HCT116 (cell line): ENCODE results near the gene CMTM8. TPM values are rescaled to one million over a fixed set of nuclear protein-coding genes. Genes with fewer than 3 reads are reported as not detected.

ENCODE experiments used
- ATAC-seq: fragments of 200-7000 bp; cut with Tn5 transposase; 2 replicates; pipeline ENCODE4 v1.9.1; 2020; ENCODE audit warnings: mild to moderate bottlenecking, moderate library complexity
- BruUV-seq: library from RNA; stranded (reverse); fragments of 400-500 nt; replicated peaks from 2 replicates; lab custom pipeline; 2021; lab: Mats Ljungman, UMichigan
- CTCF ChIA-PET: fragments of 300-600 bp; sonication (Branson Sonifier 250); formaldehyde crosslinking; loops from one replicate; lab custom pipeline; 2021; ENCODE audit warnings: antibody characterized with exemption; lab: Charles Lee
- POLR2A ChIA-PET: fragments of 300-600, 350-600 bp; sonication (Branson Sonifier 250); formaldehyde crosslinking; loops from one replicate; lab custom pipeline; 2021; ENCODE audit warnings: antibody characterized with exemption; lab: Charles Lee
- RAD21 ChIA-PET, 2 experiments: fragments of 300-600 bp; sonication (Branson Sonifier 250); formaldehyde crosslinking; loops; one replicate each; lab custom pipeline; 2023; ENCODE audit warnings: low total read pairs in 2 of 2; ENCODE audit not compliant: uncharacterized antibody in 2 of 2, unreplicated experiment in 2 of 2, low non-redundant PET in 1 of 2; lab: Charles Lee
- DNase-seq: peaks from one replicate; pipeline ENCODE4 v3.0.0-alpha.2; 2010; ENCODE audit warnings: low read depth, low spot score
- H2AFZ ChIP-seq: fragments of 200-600 bp; shearing (Covaris generic), sonication (generic); 2 replicates; pipeline ENCODE4 v1.6.1; 2017; ENCODE audit warnings: low read depth, mixed run types, mixed read lengths, antibody characterized with exemption, low read length; ENCODE audit not compliant: poor library complexity, severe bottlenecking
- H3K27ac ChIP-seq: 2 replicates; pipeline ENCODE4 v1.5.1; 2012; ENCODE audit warnings: low read depth, low read length
- H3K27me3 ChIP-seq: fragments of 200-600 bp; sonication (generic); 2 replicates; pipeline ENCODE4 v1.6.1; 2016; ENCODE audit warnings: mixed run types, low read length, mixed read lengths; ENCODE audit not compliant: insufficient read depth
- H3K36me3 ChIP-seq, 2 experiments: fragments of 200-500 bp in 1 of 2; fragments of 200-600 bp in 1 of 2; sonication (Bioruptor generic) in 1 of 2; sonication (generic) in 1 of 2; 2 replicates each; pipeline versions ENCODE4 v1.5.1 to v1.6.1; 2014 to 2016; ENCODE audit warnings: low read length in 2 of 2, inconsistent platforms in 1 of 2, mixed read lengths in 1 of 2, mixed run types in 1 of 2; ENCODE audit not compliant: insufficient read depth in 2 of 2, control insufficient read depth in 1 of 2
- H3K4me1 ChIP-seq, 2 experiments: fragments of 200-600 bp in 1 of 2; sonication (generic) in 1 of 2; 2 replicates each; pipeline versions ENCODE4 v1.5.1 to v1.6.1; 2012 to 2017; ENCODE audit warnings: low read length in 2 of 2, inconsistent platforms in 1 of 2, mild to moderate bottlenecking in 1 of 2, mixed read lengths in 1 of 2, mixed run types in 1 of 2, moderate library complexity in 1 of 2; ENCODE audit not compliant: insufficient read depth in 2 of 2, control insufficient read depth in 1 of 2
- H3K4me2 ChIP-seq: fragments of 200-600 bp; sonication (generic); 2 replicates; pipeline ENCODE4 v1.6.1; 2017; ENCODE audit warnings: mixed run types, low read length, mixed read lengths
- H3K4me3 ChIP-seq, 2 experiments: fragments of 200-600 bp in 1 of 2; sonication (generic) in 1 of 2; replicated peaks in 1 of 2; 2 replicates each; pipeline ENCODE4 v1.5.1; 2011 to 2016; ENCODE audit warnings: low read length in 2 of 2, control low read depth in 1 of 2, low read depth in 1 of 2, mild to moderate bottlenecking in 1 of 2, mixed read lengths in 1 of 2, mixed run types in 1 of 2
- H3K79me2 ChIP-seq: fragments of 200-600 bp; sonication (generic); 2 replicates; pipeline ENCODE4 v1.6.1; 2017; ENCODE audit warnings: mild to moderate bottlenecking, mixed run types, low read length, moderate library complexity, mixed read lengths; ENCODE audit not compliant: insufficient read depth
- H3K9ac ChIP-seq: fragments of 200-600 bp; sonication (generic); 2 replicates; pipeline ENCODE4 v1.6.1; 2016; ENCODE audit warnings: low read length, mixed read lengths
- H3K9me2 ChIP-seq: fragments of 200-600 bp; sonication (generic), shearing (Covaris generic); 2 replicates; pipeline ENCODE4 v1.6.1; 2017; ENCODE audit warnings: mixed run types, mild to moderate bottlenecking, moderate library complexity; ENCODE audit not compliant: insufficient read depth
- H3K9me3 ChIP-seq, 2 experiments: fragments of 200-500 bp in 1 of 2; fragments of 200-600 bp in 1 of 2; sonication (Bioruptor generic) in 1 of 2; sonication (generic) in 1 of 2; 2 replicates each; pipeline ENCODE4 v1.6.1; 2014 to 2017; ENCODE audit warnings: low read length in 2 of 2, mixed read lengths in 2 of 2, inconsistent platforms in 1 of 2, low read depth in 1 of 2, mild to moderate bottlenecking in 1 of 2, mixed run types in 1 of 2, moderate library complexity in 1 of 2; ENCODE audit not compliant: control insufficient read depth in 1 of 2, insufficient read depth in 1 of 2
- H4K20me1 ChIP-seq: fragments of 200-600 bp; sonication (generic), shearing (Covaris generic); 2 replicates; pipeline ENCODE4 v1.6.1; 2017; ENCODE audit warnings: mixed run types, mild to moderate bottlenecking, moderate library complexity; ENCODE audit not compliant: insufficient read depth
- CBX3 ChIP-seq: IDR thresholded peaks from 2 replicates; pipeline ENCODE4 v1.6.1; 2012; ENCODE audit warnings: low read depth
- CEBPB ChIP-seq: IDR thresholded peaks from 2 replicates; pipeline ENCODE4 v1.6.1; 2012; ENCODE audit warnings: low read depth
- EGR1 ChIP-seq: IDR thresholded peaks from 2 replicates; pipeline ENCODE4 v1.6.1; 2012; ENCODE audit warnings: low read depth
- ELF1 ChIP-seq: IDR thresholded peaks from 2 replicates; pipeline ENCODE4 v1.6.1; 2012; ENCODE audit warnings: low read depth, borderline replicate concordance
- EZH2phosphoT487 ChIP-seq: fragments of 200-600 bp; IDR thresholded peaks from 2 replicates; pipeline ENCODE4 v1.6.1; 2018; ENCODE audit warnings: antibody characterized with exemption, borderline replicate concordance
- FOSL1 ChIP-seq: IDR thresholded peaks from 2 replicates; pipeline ENCODE4 v1.6.1; 2012; ENCODE audit warnings: low read depth
- JUND ChIP-seq: IDR thresholded peaks from 2 replicates; pipeline ENCODE4 v1.6.1; 2012
- RAD21 ChIP-seq: IDR thresholded peaks from 2 replicates; pipeline ENCODE4 v1.6.1; 2012; ENCODE audit warnings: low read depth, mild to moderate bottlenecking
- SIN3A ChIP-seq: IDR thresholded peaks from 2 replicates; pipeline ENCODE4 v1.6.1; 2012; ENCODE audit warnings: low read depth
- SP1 ChIP-seq: IDR thresholded peaks from 2 replicates; pipeline ENCODE4 v1.6.1; 2012; ENCODE audit warnings: low read depth
- SRF ChIP-seq: IDR thresholded peaks from 2 replicates; pipeline ENCODE4 v1.6.1; 2012; ENCODE audit warnings: low read depth
- YY1 ChIP-seq: IDR thresholded peaks from 2 replicates; pipeline ENCODE4 v1.6.1; 2011; ENCODE audit warnings: low read length, low read depth, moderate library complexity, mild to moderate bottlenecking; ENCODE audit not compliant: insufficient replicate concordance; ENCODE audit errors: extremely low read depth
- ZFX ChIP-seq: fragments of 450-650 bp; IDR thresholded peaks from 2 replicates; pipeline ENCODE4 v1.6.1; 2017
- ZNF274 ChIP-seq: fragments of 200-500 bp; sonication (Bioruptor generic); IDR thresholded peaks from 2 replicates; pipeline ENCODE4 v1.6.1; 2014; ENCODE audit warnings: mild to moderate bottlenecking, low read depth, low read length, inconsistent platforms
- intact Hi-C: fragments of 100-400 bp; cut with micrococcal nuclease; formaldehyde crosslinking; loops from 2 replicates; pipeline ENCODE4 v1.10.0; 2022
- total RNA-seq: library from RNA; stranded (reverse); gene quantifications from one replicate; pipeline ENCODE4 v1.2.1, GENCODE V29; 2021; ENCODE audit not compliant: unreplicated experiment
- TF ChIP-seq, protein P1 (sequence below): IDR thresholded peaks from 2 replicates; pipeline ENCODE4 v1.6.1; 2012; ENCODE audit warnings: low read depth
- TF ChIP-seq, protein P2 (sequence below): IDR thresholded peaks from 2 replicates; pipeline ENCODE4 v1.6.1; 2012
- TF ChIP-seq, protein P3 (sequence below): IDR thresholded peaks from 2 replicates; pipeline ENCODE4 v1.6.1; 2011; ENCODE audit warnings: mild to moderate bottlenecking, low read length, moderate library complexity; ENCODE audit not compliant: insufficient replicate concordance; ENCODE audit errors: extremely low read depth

The CMTM8 gene
- total RNA-seq, 1 experiment from 2014 or later: 19.4 TPM

DNA sequence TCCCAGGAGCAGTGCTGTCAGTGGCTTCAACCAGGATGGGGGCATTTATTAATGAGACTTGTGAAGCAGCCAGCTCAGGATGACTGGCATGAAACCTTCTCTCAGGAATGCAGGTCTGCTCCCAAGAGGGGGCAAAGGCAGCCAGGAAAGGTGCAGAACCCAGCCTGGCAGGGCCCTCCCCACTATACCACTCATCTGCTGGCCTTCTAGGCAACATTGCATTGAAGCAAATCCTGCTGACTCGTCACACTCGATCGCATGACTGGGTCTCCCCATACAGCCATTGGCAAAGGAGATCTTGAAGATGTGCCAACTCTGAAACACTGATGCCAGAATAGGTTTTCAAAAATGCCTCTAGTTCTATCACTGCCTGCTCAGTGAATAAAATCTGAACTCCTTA is 87.4 kb downstream of the CMTM8 start:
- H3K9ac ChIP-seq: no peak overlapping the region
- H2AFZ ChIP-seq: no peak overlapping the region
- no peaks in the 10 kb centered on the region for H3K9me3 ChIP-seq
- ATAC-seq (no peak), DNase-seq (no peak)
- H3K79me2 ChIP-seq: peaks cover 4% of the 10 kb centered on the region; the same call in 1 of the 2 replicates
- no peaks in the 10 kb centered on the region for H3K9me2 ChIP-seq
- H3K36me3 ChIP-seq: no peaks in the 10 kb centered on the region
- no peaks in the 10 kb centered on the region for H3K4me1 ChIP-seq
- H3K4me3 ChIP-seq: no peak overlapping the region
- ChIA-PET RAD21 (no interaction called here), CTCF (no interaction called here), POLR2A (no interaction called here)
- TF ChIP-seq EZH2phosphoT487 (no peak), ZFX (no peak), CBX3 (no peak), EGR1 (no peak), CEBPB (no peak), ELF1 (no peak), FOSL1 (no peak), SP1 (no peak), SRF (no peak), JUND (no peak), RAD21 (no peak), YY1 (no peak), ZNF274 (no peak), SIN3A (no peak)
- TF ChIP-seq, protein P1, sequence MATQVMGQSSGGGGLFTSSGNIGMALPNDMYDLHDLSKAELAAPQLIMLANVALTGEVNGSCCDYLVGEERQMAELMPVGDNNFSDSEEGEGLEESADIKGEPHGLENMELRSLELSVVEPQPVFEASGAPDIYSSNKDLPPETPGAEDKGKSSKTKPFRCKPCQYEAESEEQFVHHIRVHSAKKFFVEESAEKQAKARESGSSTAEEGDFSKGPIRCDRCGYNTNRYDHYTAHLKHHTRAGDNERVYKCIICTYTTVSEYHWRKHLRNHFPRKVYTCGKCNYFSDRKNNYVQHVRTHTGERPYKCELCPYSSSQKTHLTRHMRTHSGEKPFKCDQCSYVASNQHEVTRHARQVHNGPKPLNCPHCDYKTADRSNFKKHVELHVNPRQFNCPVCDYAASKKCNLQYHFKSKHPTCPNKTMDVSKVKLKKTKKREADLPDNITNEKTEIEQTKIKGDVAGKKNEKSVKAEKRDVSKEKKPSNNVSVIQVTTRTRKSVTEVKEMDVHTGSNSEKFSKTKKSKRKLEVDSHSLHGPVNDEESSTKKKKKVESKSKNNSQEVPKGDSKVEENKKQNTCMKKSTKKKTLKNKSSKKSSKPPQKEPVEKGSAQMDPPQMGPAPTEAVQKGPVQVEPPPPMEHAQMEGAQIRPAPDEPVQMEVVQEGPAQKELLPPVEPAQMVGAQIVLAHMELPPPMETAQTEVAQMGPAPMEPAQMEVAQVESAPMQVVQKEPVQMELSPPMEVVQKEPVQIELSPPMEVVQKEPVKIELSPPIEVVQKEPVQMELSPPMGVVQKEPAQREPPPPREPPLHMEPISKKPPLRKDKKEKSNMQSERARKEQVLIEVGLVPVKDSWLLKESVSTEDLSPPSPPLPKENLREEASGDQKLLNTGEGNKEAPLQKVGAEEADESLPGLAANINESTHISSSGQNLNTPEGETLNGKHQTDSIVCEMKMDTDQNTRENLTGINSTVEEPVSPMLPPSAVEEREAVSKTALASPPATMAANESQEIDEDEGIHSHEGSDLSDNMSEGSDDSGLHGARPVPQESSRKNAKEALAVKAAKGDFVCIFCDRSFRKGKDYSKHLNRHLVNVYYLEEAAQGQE: no peak
- TF ChIP-seq, protein P2, sequence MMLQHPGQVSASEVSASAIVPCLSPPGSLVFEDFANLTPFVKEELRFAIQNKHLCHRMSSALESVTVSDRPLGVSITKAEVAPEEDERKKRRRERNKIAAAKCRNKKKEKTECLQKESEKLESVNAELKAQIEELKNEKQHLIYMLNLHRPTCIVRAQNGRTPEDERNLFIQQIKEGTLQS: no peak
- TF ChIP-seq, protein P3, sequence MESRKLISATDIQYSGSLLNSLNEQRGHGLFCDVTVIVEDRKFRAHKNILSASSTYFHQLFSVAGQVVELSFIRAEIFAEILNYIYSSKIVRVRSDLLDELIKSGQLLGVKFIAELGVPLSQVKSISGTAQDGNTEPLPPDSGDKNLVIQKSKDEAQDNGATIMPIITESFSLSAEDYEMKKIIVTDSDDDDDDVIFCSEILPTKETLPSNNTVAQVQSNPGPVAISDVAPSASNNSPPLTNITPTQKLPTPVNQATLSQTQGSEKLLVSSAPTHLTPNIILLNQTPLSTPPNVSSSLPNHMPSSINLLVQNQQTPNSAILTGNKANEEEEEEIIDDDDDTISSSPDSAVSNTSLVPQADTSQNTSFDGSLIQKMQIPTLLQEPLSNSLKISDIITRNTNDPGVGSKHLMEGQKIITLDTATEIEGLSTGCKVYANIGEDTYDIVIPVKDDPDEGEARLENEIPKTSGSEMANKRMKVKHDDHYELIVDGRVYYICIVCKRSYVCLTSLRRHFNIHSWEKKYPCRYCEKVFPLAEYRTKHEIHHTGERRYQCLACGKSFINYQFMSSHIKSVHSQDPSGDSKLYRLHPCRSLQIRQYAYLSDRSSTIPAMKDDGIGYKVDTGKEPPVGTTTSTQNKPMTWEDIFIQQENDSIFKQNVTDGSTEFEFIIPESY: no peak
- H3K4me2 ChIP-seq: no peak overlapping the region
- no peaks in the 10 kb centered on the region for H4K20me1 ChIP-seq
- BruUV-seq: no TSS peak
- no peak overlapping the region for H3K27ac ChIP-seq
- no peaks in the 10 kb centered on the region for H3K27me3 ChIP-seq
- intact Hi-C loops: no loop called here
